NCI-H524 treated with DMSO at 0.1 percent for 48 hours (cell line): ENCODE results near the gene GATD1.

ENCODE experiments used
- DNase-seq: peaks from one replicate; lab custom pipeline; 2025; lab: John Stamatoyannopoulos, UW

GATD1 gene

GRCh38 chr11:726278-727220 is 50.7 kb downstream of the GATD1 start:
- DNase-seq: no peak

- DNase-seq: no peak
These were observed 51.6 kb downstream of the GATD1 start for GRCh38 chr11:725624-726202.

GRCh38 chr11:724778-725386 is 52.4 kb downstream of the GATD1 start:
- DNase-seq: no peak

GRCh38 chr11:724049-724777 is 53.1 kb downstream of the GATD1 start:
- DNase-seq: no peak

- DNase-seq: no peak
These were observed 54.0 kb downstream of the GATD1 start for GRCh38 chr11:723120-723883.

- no peak for DNase-seq
These were observed 54.9 kb downstream of the GATD1 start for GRCh38 chr11:722346-722811.

- no peak for DNase-seq
These were observed 55.4 kb downstream of the GATD1 start for GRCh38 chr11:721741-722345.

GRCh38 chr11:721247-721740 is 56.0 kb downstream of the GATD1 start:
- no peak for DNase-seq

- DNase-seq: no peak
These were observed 56.5 kb downstream of the GATD1 start for GRCh38 chr11:720642-721246.

- DNase-seq: no peak
These were observed 57.2 kb downstream of the GATD1 start for GRCh38 chr11:720017-720641.

GRCh38 chr11:719214-720016 is 57.9 kb downstream of the GATD1 start:
- DNase-seq: no peak
